GM12874 (cell line): Measurements from ENCODE around the gene SLFN5.
"Not testable (repeated sequence)": the region's sequence is repeated elsewhere in the genome, so short reads cannot be mapped to it uniquely, and the experiment has no call there.

Experiments
- CTCF ChIP-seq: IDR thresholded peaks from 2 replicates; pipeline ENCODE4 v1.5.1; 2011; ENCODE audit warnings: low read depth, mild to moderate bottlenecking, control low read depth, low read length, moderate library complexity; ENCODE audit not compliant: insufficient read depth

The SLFN5 gene

GRCh38 chr17:35242805-35243560 lies at the start of gene SLFN5:
TSS of gene SLFN5 (plus strand) at chr17:35243072. CDS start at chr17:35258691, 15,619 bp downstream.
- no peak for TF ChIP-seq CTCF

- not testable (repeated sequence) for TF ChIP-seq CTCF
These were observed 48.9 kb upstream of the SLFN5 start, which contains the start of gene SLC35G3 for GRCh38 chr17:35194001-35194400. TSS of gene SLC35G3 (minus strand) at chr17:35194393. CDS start at chr17:35194307, 86 bp downstream.

GRCh38 chr17:35210741-35211140 lies 32.1 kb upstream of the SLFN5 start:
- TF ChIP-seq CTCF, result no peak

- TF ChIP-seq CTCF, result no peak
These were observed 30.2 kb upstream of the SLFN5 start for GRCh38 chr17:35212668-35213067.

- no peak for TF ChIP-seq CTCF
These were observed 29.4 kb upstream of the SLFN5 start for GRCh38 chr17:35213412-35213940.

- TF ChIP-seq CTCF, result no peak
These were observed 28.7 kb upstream of the SLFN5 start for GRCh38 chr17:35214192-35214591.

- no peak for TF ChIP-seq CTCF
These were observed 28.1 kb upstream of the SLFN5 start for GRCh38 chr17:35214631-35215273.
